ENCODE results near the gene TMEM175.

Gene TMEM175

DNA sequence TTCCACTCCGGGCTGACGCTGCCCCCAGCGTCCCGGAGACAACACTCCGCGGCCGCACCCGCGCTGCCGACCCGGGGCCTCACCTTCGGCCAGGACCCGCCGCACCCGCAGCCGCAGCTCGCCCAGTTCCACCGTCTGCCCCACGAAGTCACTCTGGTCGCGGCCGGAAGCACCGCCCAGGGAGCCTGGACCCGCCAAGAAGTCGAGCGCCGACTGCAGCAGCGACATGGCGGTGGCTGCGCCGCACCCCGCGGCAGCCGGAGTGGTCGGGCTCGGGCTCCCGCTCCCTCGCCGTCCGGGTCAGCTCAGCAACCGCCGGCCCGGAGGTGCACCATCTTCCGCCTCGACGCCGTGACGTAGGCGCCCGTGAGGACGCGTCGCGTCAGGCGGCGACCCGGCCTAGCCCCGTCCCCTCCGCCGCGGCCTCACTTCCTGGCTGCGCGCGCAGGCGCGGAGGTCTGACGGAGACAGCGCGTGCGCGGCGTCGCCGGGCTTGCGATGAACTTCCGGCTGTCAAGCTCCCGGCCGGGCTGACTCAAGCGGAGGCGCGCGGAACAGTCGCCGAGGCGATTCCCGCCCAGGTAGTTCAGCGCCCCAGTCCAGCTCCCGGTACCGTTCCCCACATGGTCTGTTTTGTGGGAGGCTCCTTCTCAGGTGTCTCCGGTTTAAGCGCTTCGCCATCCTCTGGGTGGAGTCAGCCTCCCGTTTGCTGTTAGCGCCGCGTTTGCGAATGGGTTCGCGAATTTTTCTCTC, at the start of gene TMEM175, which contains the start of gene GAK:
Gene TMEM175, plus strand, starts transcription at position 501 of the 753 bp plus-strand sequence. CDS start 15,280 bp downstream, outside the sequence.
Gene GAK, minus strand, starts transcription at position 357 of the 753 bp plus-strand sequence. Its CDS starts 129 bp downstream, at position 228.
- DNase-seq (ENCODE audit: low read depth), result peak; percentile 95

GRCh38 chr4:882646-883045, 49.6 kb upstream of the TMEM175 start:
- no peak for DNase-seq (ENCODE audit: low read depth)

- DNase-seq (ENCODE audit: low read depth), result no peak
Observed at GRCh38 chr4:883377-884095, 48.7 kb upstream of the TMEM175 start.

DNA sequence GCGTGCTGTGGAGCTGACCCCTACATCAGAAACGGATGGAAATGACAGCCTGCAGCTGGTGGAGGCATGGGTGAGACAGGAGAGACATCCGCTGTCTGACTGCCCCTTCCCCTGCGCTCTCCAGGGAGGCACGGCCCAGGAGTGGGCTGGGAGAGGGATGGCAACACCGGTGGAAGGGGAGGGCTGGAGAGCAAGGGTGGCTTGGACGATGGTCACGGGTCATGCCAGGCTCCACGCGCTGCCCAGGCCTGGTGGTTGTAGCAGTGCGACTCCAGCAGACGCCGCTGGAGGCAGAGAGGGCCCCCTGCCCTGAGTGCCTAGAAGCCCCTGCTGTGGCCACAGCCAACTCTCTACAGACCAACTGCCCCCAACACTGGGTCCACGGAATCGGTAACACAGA, 48.0 kb upstream of the TMEM175 start:
- no peak for DNase-seq (ENCODE audit: low read depth)

- DNase-seq (ENCODE audit: low read depth), result no peak
Observed at GRCh38 chr4:884896-885295, 47.4 kb upstream of the TMEM175 start.

- DNase-seq (ENCODE audit: low read depth), result no peak
Observed at GRCh38 chr4:885353-885752, 46.9 kb upstream of the TMEM175 start.

DNA sequence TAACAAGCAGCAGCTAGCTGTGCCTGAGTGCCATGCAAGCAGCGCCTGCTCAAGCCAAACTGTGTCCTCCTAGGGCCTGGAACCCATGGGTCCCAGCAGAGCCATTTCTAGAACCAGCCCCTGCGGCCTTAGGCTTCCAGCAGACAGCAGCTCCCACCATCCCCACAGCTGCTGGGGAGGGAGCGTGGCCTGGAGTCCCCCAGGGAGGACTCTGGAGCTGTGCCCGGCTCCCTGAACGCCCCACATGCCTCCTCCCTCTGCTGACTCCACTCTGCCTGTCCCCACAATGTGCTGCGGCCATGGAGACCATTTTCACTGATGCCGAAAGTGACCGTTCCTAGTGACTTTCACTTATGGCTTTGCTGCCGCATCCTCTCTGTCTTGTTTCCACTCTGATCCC, 46.0 kb upstream of the TMEM175 start:
- no peak for DNase-seq (ENCODE audit: low read depth)

DNA sequence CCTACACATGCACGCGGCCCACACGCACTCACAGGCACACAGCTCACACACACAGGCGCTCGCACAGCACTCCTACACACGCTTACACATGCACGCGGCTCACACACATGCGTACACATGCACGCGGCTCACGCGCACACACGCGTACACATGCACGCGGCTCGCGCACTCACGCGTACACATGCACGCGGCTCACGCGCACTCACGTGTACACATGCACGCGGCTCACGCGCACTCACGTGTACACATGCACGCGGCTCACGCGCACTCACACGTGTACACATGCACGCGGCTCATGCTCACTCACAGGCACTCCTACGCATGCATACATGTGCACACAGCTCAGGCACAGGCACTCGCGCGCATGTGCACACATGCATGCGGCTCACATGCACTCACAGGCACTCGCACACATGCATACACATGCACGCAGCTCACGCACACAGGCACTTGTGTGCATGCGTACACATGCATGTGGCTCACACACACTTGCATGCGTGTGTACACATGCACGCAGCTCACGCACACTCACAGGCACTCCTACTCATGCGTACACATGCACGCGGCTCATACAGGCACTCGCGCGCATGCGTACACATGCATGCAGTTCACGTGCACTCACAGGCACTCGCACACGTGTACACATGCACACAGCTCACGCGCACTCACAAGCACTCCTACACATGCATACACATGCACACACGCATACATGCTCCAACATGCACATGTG, 45.1 kb upstream of the TMEM175 start:
- no peak for DNase-seq (ENCODE audit: low read depth)

GRCh38 chr4:888029-888428, 44.2 kb upstream of the TMEM175 start:
- DNase-seq (ENCODE audit: low read depth), result no peak

DNA sequence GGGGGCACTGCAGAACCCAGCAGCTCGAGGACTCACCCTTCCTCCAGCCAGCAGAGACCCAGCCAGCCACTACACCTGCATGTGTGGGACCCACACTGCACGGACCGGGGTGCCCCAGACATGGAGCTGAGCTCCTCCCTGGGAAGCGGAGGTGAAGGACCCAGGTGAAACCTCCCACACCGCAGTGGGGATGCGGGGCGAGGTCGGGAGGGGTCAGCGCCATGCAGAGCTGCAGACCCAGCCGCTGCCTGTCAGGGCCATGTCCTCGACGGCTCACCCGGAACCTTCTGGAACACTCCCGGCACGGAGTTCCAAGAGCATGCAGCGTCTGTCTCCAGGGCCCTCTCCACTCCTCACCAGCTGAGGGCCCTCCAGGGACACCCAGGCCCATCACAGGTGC, 42.7 kb upstream of the TMEM175 start:
- DNase-seq (ENCODE audit: low read depth), result no peak

GRCh38 chr4:890036-890695, 42.1 kb upstream of the TMEM175 start:
- DNase-seq (ENCODE audit: low read depth), result no peak

DNA sequence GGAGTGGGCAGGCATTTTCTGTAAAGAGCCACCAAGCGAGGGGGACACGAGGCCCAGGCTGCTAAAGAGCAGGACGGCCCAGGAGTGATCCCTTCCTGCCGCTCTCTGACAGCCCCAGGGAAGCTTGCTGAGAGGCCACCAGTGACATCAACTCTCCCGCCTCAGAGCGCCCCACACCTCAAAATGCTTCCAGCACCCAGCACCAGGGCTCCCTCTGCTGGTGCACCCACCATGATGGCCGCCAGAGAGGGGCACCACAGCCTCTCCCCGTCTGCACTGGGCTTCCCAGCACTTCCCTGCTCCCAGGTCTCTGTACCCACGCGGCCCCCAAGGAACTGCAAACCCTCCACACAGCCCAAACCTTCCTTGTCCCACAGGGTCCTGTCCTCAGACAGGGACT, 40.5 kb upstream of the TMEM175 start:
- peak; percentile 10 for DNase-seq (ENCODE audit: low read depth)

GRCh38 chr4:892780-893179, 39.5 kb upstream of the TMEM175 start:
- DNase-seq (ENCODE audit: low read depth), result no peak

- DNase-seq (ENCODE audit: low read depth), result no peak
Observed at GRCh38 chr4:893276-893994, 38.8 kb upstream of the TMEM175 start.

DNA sequence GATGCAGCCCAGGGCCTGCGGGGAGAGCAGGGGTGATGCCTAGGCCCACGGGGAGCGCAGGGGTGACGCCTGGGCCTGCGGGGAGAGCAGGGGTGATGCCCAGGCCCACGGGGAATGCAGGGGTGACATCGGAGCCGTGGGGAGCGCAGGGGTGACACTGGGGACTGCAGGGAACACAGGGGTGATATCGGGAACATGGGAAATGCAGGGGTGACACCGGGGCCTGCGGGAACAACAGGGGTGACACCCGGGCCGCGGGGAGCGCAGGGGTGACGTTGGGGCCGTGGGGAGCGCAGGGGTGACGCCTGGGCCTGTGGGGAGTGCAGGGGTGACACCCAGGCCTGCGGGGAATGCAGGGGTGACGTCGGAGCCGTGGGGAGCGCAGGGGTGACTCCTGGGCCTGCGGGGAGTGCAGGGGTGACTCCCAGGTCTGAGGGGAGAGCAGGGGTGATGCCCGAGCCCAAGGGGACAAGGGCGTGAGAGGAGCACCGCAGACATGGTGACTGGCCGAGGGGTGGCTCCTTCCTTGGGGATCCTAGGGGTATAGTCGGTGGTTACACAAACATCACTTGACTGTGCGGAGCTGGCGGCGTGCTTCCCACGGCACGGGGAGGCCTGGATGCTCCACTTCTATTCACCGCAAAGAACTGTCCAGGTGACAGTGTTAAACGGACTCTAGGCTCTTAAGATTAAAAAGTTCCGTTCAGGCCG, 38.1 kb upstream of the TMEM175 start:
- DNase-seq (ENCODE audit: low read depth), result no peak

DNA sequence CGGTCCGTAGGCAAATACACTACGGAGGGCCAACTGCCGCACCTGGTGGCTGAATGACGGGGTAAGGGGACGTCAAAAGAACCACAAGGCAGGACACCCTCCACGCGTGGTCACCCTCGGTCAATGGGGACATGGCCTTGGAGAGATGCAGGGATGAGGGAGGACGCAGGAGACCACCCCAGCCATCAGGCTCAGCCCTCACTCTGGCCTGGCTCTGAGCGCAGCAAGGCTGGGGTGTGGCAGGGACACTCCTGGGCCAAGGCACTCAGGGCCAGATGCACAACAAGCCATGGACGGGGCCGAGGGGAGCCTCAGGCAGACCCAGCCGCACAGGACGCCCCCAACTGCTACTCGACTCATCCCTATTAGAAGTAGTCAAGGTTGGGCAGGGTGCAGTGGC, 36.7 kb upstream of the TMEM175 start:
- DNase-seq (ENCODE audit: low read depth), result no peak

- DNase-seq (ENCODE audit: low read depth), result no peak
Observed at GRCh38 chr4:896216-896615, 36.0 kb upstream of the TMEM175 start.

- DNase-seq (ENCODE audit: low read depth), result no peak
Observed at GRCh38 chr4:896630-897029, 35.6 kb upstream of the TMEM175 start.

DNA sequence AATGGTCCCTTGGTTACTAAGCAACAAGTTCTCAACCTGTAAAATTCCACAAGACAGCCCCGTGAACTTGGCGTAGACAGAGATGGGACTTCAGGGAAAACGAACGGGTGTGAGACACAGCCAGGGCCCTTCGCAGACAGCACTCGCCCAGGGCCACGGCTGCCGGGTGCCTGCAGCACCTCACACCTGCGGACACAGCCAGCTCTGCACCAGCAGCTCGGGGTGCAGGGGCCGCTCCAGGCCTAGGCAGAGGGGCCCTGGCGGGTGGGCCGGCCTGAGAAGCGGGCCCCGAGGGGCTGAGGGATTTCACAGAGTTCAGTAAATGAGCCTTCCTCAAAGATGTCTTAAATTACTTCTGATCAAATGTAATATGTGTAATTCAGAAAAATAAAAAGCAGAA, 34.1 kb upstream of the TMEM175 start:
- DNase-seq (ENCODE audit: low read depth), result no peak

- DNase-seq (ENCODE audit: low read depth), result no peak
Observed at GRCh38 chr4:898869-899555, 33.2 kb upstream of the TMEM175 start.

All from EH (cell line).